H1 (cell line): Measurements from ENCODE around the gene KCNH5.

ENCODE experiments used
- BRCA1 ChIP-seq: IDR thresholded peaks from 2 replicates; pipeline ENCODE4 v1.6.1; 2012; ENCODE audit warnings: low read depth, low read length, improper control_type of control experiment
- CBX5 ChIP-seq: fragments of 300-800, 300-1000 bp; sonication (generic); IDR thresholded peaks from 2 replicates; pipeline ENCODE4 v1.7.1; 2016; ENCODE audit warnings: antibody characterized with exemption, low read length, low read depth
- CREB1 ChIP-seq: IDR thresholded peaks from 2 replicates; pipeline ENCODE4 v1.6.1; 2012; ENCODE audit warnings: inconsistent platforms
- CTCF ChIP-seq, 3 experiments: IDR thresholded peaks; 1 replicate in 2 of 3; 2 replicates in 1 of 3; pipeline versions ENCODE4 v1.5.1 to v1.6.1; 2011; ENCODE audit warnings: low read length in 3 of 3, mild to moderate bottlenecking in 3 of 3, inconsistent platforms in 2 of 3, low read depth in 1 of 3, moderate library complexity in 1 of 3; ENCODE audit not compliant: insufficient read depth in 1 of 3; ENCODE audit errors: control extremely low read depth in 1 of 3
- EZH2 ChIP-seq: fragments of 200-600 bp; sonication (generic); IDR thresholded peaks from 2 replicates; pipeline ENCODE4 v1.7.1; 2012; ENCODE audit warnings: low read depth, mild to moderate bottlenecking, moderate library complexity, low read length, inconsistent platforms; ENCODE audit not compliant: severe bottlenecking
- GABPA ChIP-seq: IDR thresholded peaks from 2 replicates; pipeline ENCODE4 v1.6.1; 2011; ENCODE audit warnings: mild to moderate bottlenecking, low read length, moderate library complexity, borderline replicate concordance; ENCODE audit not compliant: insufficient read depth
- JUND ChIP-seq: IDR thresholded peaks from 2 replicates; pipeline ENCODE4 v1.6.1; 2011; ENCODE audit warnings: mild to moderate bottlenecking, improper control_type of control experiment, low read length
- MAFK ChIP-seq: IDR thresholded peaks from 2 replicates; pipeline ENCODE4 v1.6.1; 2012; ENCODE audit warnings: low read depth, mild to moderate bottlenecking, improper control_type of control experiment, low read length
- MAX ChIP-seq: IDR thresholded peaks from 2 replicates; pipeline ENCODE4 v1.6.1; 2012; ENCODE audit warnings: inconsistent platforms
- POLR2A ChIP-seq, 2 experiments: IDR thresholded peaks; 1 replicate in 1 of 2; 2 replicates in 1 of 2; pipeline ENCODE4 v1.6.1; 2011; ENCODE audit warnings: low read depth in 2 of 2, low read length in 2 of 2, mild to moderate bottlenecking in 2 of 2; ENCODE audit errors: control extremely low read depth in 1 of 2
- RAD21 ChIP-seq, 2 experiments: IDR thresholded peaks in 1 of 2; conservative IDR thresholded peaks in 1 of 2; 2 replicates each; pipeline ENCODE4 v1.6.1; 2011; ENCODE audit warnings: low read depth in 2 of 2, low read length in 2 of 2, improper control_type of control experiment in 1 of 2, inconsistent platforms in 1 of 2, mild to moderate bottlenecking in 1 of 2, moderate library complexity in 1 of 2
- RNF2 ChIP-seq: fragments of 200-900, 300-1000 bp; sonication (generic); IDR thresholded peaks from 2 replicates; pipeline ENCODE4 v1.7.1; 2016; ENCODE audit warnings: borderline replicate concordance, low read depth, mild to moderate bottlenecking, antibody characterized with exemption, low read length; ENCODE audit not compliant: poor library complexity, severe bottlenecking; ENCODE audit errors: missing control alignments
- SP4 ChIP-seq: IDR thresholded peaks from 2 replicates; pipeline ENCODE4 v1.6.1; 2012; ENCODE audit warnings: low read length, inconsistent platforms
- SRF ChIP-seq: IDR thresholded peaks from 2 replicates; pipeline ENCODE4 v1.6.1; 2011; ENCODE audit warnings: mild to moderate bottlenecking, low read depth, low read length, moderate library complexity

GRCh38 chr14:62905566-62905965 is 139.7 kb downstream of the KCNH5 start:
- no peak for TF ChIP-seq POLR2A (IDR thresholded peaks at IDR 0.05; ENCODE audit: control extremely low read depth in 1 of 2, low read depth in 2 of 2, low read length in 2 of 2)
- TF ChIP-seq CTCF (IDR thresholded peaks at IDR 0.05; ENCODE audit: control extremely low read depth in 1 of 3, insufficient read depth in 1 of 3, low read depth in 1 of 3, low read length in 3 of 3): no peak
- no peak for TF ChIP-seq EZH2
- no peak for TF ChIP-seq SRF
- no peak for TF ChIP-seq MAX
- TF ChIP-seq JUND: no peak
- no peak for TF ChIP-seq CBX5
- TF ChIP-seq RNF2: no peak
- no peak for TF ChIP-seq RAD21 (IDR thresholded peaks at IDR 0.05 in 1 of 2, conservative IDR thresholded peaks at IDR 0.05 in 1 of 2; ENCODE audit: low read depth in 2 of 2, low read length in 2 of 2)
- TF ChIP-seq GABPA: no peak
- TF ChIP-seq CREB1: no peak
- no peak for TF ChIP-seq SP4
- TF ChIP-seq BRCA1: no peak
- no peak for TF ChIP-seq MAFK
